HEK293T (cell line): Measurements from ENCODE around the gene TPK1.
"Not testable (repeated sequence)": the region's sequence is repeated elsewhere in the genome, so short reads cannot be mapped to it uniquely, and the experiment has no call there.

Experiments used
- CTCF ChIA-PET: fragments of 350-600 bp; formaldehyde crosslinking; extraction: SDS; loops from one replicate; lab custom pipeline; 2021; ENCODE audit warnings: antibody characterized with exemption, inconsistent platforms; lab: Yijun Ruan, JAX
- POLR2A ChIA-PET: fragments of 350-600 bp; formaldehyde crosslinking; extraction: SDS; loops from one replicate; lab custom pipeline; 2020; ENCODE audit warnings: antibody characterized with exemption, inconsistent platforms; lab: Yijun Ruan, JAX
- DNase-seq: peaks from one replicate; pipeline ENCODE4 v3.0.0; 2012; ENCODE audit warnings: mixed read lengths; ENCODE audit errors: extremely low spot score
- ARNT ChIP-seq: fragments of 450-650 bp; IDR thresholded peaks from 2 replicates; pipeline ENCODE4 v1.6.1; 2017; ENCODE audit warnings: mild to moderate bottlenecking
- BHLHE40 ChIP-seq: fragments of 450-650 bp; IDR thresholded peaks from 2 replicates; pipeline ENCODE4 v1.6.1; 2016; ENCODE audit warnings: mild to moderate bottlenecking, moderate library complexity, borderline replicate concordance
- CTBP1 ChIP-seq: fragments of 450-650 bp; IDR thresholded peaks from 2 replicates; pipeline ENCODE4 v1.6.1; 2016; ENCODE audit warnings: borderline replicate concordance
- ELF4 ChIP-seq: fragments of 450-650 bp; IDR thresholded peaks from 2 replicates; pipeline ENCODE4 v1.6.1; 2017; ENCODE audit warnings: antibody characterized with exemption
- FOXA1 ChIP-seq: fragments of 450-650 bp; IDR thresholded peaks from 2 replicates; pipeline ENCODE4 v1.6.1; 2016; ENCODE audit warnings: mild to moderate bottlenecking
- FOXK2 ChIP-seq: fragments of 450-650 bp; IDR thresholded peaks from 2 replicates; pipeline ENCODE4 v1.6.1; 2016; ENCODE audit warnings: mild to moderate bottlenecking
- FOXM1 ChIP-seq: fragments of 450-650 bp; IDR thresholded peaks from 2 replicates; pipeline ENCODE4 v1.6.1; 2017; ENCODE audit warnings: mild to moderate bottlenecking, borderline replicate concordance
- HDGF ChIP-seq: fragments of 450-650 bp; IDR thresholded peaks from 2 replicates; pipeline ENCODE4 v1.6.1; 2017; ENCODE audit warnings: antibody characterized with exemption, borderline replicate concordance
- L3MBTL2 ChIP-seq: fragments of 450-650 bp; conservative IDR thresholded peaks from 2 replicates; pipeline ENCODE4 v1.6.1; 2016; ENCODE audit warnings: mild to moderate bottlenecking
- LEF1 ChIP-seq: fragments of 450-650 bp; IDR thresholded peaks from 2 replicates; pipeline ENCODE4 v1.6.1; 2017; ENCODE audit warnings: mild to moderate bottlenecking, borderline replicate concordance
- NFRKB ChIP-seq: fragments of 450-650 bp; IDR thresholded peaks from 2 replicates; pipeline ENCODE4 v1.6.1; 2016; ENCODE audit warnings: mild to moderate bottlenecking, moderate library complexity
- SP1 ChIP-seq: fragments of 450-650 bp; IDR thresholded peaks from 2 replicates; pipeline ENCODE4 v1.6.1; 2017
- SUZ12 ChIP-seq: fragments of 450-650 bp; IDR thresholded peaks from 2 replicates; pipeline ENCODE4 v1.6.1; 2016; ENCODE audit warnings: mild to moderate bottlenecking
- TARDBP ChIP-seq: fragments of 450-650 bp; IDR thresholded peaks from 2 replicates; pipeline ENCODE4 v1.6.1; 2016
- ZNF384 ChIP-seq: fragments of 450-650 bp; IDR thresholded peaks from 2 replicates; pipeline ENCODE4 v1.6.1; 2016
- TF ChIP-seq, protein P1 (sequence below): fragments of 450-650 bp; IDR thresholded peaks from 2 replicates; pipeline ENCODE4 v1.6.1; 2016

The TPK1 gene

DNA sequence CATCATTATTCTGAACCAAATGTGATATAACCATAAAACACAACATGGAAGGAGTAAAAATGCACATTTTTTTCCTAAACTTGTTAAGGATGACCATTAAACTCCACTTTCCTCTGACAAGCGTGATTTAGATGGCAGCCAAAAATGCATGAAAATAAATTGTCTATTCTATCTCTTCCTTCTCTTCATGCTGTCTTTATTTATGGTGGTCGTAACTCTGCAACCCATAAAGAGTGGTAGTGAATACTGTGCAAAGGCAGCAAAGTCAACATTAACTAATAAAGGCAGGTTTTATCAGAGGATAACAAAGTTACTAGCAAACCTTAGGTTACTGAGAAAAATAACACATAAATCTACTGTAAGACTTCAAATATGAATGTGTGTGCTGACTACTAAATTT is 106.6 kb downstream of the TPK1 start:
- ChIA-PET CTCF (no interaction called here), POLR2A (no interaction called here)
- no peak for DNase-seq
- no peak for TF ChIP-seq CTBP1
- TF ChIP-seq SUZ12 = no peak
- TF ChIP-seq ARNT = no peak
- TF ChIP-seq L3MBTL2 = no peak
- TF ChIP-seq BHLHE40 = no peak
- TF ChIP-seq, protein P1, sequence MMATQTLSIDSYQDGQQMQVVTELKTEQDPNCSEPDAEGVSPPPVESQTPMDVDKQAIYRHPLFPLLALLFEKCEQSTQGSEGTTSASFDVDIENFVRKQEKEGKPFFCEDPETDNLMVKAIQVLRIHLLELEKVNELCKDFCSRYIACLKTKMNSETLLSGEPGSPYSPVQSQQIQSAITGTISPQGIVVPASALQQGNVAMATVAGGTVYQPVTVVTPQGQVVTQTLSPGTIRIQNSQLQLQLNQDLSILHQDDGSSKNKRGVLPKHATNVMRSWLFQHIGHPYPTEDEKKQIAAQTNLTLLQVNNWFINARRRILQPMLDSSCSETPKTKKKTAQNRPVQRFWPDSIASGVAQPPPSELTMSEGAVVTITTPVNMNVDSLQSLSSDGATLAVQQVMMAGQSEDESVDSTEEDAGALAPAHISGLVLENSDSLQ = no peak
- no peak for TF ChIP-seq LEF1
- no peak for TF ChIP-seq SP1
- TF ChIP-seq FOXA1 = no peak
- no peak for TF ChIP-seq HDGF
- TF ChIP-seq ZNF384 = no peak
- no peak for TF ChIP-seq FOXK2
- no peak for TF ChIP-seq ELF4
- TF ChIP-seq NFRKB = no peak

DNA sequence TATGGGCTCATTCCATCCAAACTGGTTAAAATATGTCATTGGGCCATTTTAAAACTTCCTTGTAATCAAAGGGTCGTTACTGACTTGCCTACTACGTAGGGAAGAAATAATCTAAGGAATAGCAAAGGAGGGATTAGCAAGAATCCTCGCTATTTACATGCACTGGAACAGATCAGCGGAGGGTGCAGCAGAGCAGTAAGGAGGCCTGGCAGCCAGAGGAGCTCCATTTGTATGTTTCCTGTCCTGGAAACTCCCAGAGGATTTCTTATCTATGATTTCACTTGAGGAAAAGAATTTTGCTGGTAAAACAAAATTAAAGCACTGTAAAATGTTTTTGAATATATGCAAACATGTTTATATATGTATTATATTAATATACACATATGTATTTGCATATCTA is 107.3 kb downstream of the TPK1 start:
- no peak for DNase-seq
- CTCF ChIA-PET = interaction anchor here (0.8 kb wide), 1 partner anchor 8 kb away, joined by 3 read pairs; no protein-coding TSS in a partner anchor
- POLR2A ChIA-PET = no interaction called here
- no peak for TF ChIP-seq ELF4
- TF ChIP-seq FOXA1 = no peak
- no peak for TF ChIP-seq ZNF384
- no peak for TF ChIP-seq HDGF
- TF ChIP-seq FOXK2 = no peak
- TF ChIP-seq L3MBTL2 = no peak
- no peak for TF ChIP-seq TARDBP

DNA sequence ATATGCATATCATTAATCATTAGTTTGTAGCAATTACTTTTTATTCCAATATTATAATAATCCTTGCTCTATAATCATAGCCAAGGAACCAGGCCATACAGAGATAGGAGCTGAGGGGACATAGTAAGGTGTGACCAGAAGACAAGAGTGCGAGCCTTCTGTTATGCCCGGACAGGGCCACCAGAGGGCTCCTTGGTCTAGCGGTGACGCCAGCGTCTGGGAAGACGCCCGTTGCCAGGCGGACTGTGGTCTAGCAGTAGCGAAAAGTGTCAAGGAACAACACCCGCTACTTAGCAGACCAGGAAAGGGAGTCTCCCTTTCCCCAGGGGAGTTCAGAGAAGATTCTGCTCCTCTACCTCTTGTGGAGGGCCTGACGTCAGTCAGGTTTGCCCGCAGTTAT is 109.0 kb downstream of the TPK1 start:
- POLR2A ChIA-PET, DNase-seq, CTCF ChIA-PET: not testable (repeated sequence)

DNA sequence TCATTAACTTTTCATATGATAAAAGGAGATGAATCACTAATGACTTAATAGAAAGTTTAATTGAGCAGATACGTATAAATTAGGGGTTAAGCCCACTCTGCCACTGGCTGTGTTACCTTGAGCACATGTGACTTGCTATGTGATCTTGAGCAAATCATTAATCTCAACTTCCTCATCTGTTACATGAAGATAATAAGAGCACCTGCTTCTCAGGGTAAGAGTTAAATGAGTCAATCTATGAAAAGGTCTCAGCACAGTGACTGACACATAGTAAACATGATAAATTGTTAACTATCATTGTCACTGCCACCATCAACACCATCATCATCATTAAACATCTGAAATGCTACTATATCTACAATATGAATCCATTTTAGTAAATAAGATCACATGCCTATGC is 110.8 kb downstream of the TPK1 start:
- no peak for TF ChIP-seq ARNT
- TF ChIP-seq L3MBTL2 = no peak
- no peak for TF ChIP-seq ZNF384
- no peak for TF ChIP-seq BHLHE40
- TF ChIP-seq LEF1 = no peak
- ChIA-PET POLR2A (no interaction called here), CTCF (no interaction called here)
- DNase-seq = no peak

DNA sequence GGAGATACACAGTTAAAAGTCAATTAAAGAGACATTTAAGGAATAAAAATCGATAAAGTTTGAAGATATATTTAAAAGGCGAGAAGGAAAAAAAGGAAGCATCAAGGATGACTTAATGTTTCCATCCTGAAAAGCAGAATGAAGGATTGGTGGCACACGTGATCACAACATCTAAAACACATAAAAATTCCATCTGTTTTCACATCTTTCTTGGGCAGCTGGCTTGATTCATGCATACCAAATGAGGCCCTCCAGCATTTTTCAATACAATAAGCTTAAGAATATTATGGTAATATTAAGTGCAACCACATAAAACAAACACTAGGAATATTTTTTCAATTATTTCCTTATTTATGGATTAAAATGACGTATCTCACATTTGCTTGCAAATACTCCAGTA is 112.6 kb downstream of the TPK1 start:
- CTCF ChIA-PET = no interaction called here
- POLR2A ChIA-PET = no interaction called here

DNA sequence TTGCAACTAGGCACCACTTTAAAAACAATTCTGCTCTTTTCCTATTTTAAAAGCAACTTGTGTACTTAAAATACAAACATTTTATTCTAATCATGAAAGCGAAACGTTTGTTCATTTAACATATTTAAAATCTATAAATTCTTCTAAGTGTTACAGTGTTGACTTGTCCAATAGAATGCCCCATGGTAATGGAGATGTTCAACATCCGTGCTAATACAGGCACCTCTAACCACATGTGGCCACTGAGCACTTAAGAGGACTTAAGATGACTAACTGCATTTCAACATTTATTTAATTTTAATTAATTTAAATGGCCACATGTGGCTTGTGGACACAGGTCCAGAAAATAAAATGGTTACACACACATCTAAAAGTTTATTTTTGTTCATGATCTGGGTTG is 115.1 kb downstream of the TPK1 start:
- CTCF ChIA-PET = no interaction called here
- TF ChIP-seq BHLHE40 (no peak), FOXM1 (no peak), ARNT (no peak), ELF4 (no peak), FOXA1 (no peak)
- POLR2A ChIA-PET = interaction anchor here (0.6 kb wide), 1 partner anchor 147 kb away, joined by 3 read pairs; no protein-coding TSS in a partner anchor
- no peak for DNase-seq

More for the DNA sequence above, 112.6 kb downstream of the TPK1 start:
- no peak for TF ChIP-seq HDGF
- no peak for TF ChIP-seq BHLHE40
- no peak for TF ChIP-seq FOXK2
- TF ChIP-seq ELF4 = no peak
- no peak for TF ChIP-seq FOXM1
- TF ChIP-seq ARNT = no peak
- TF ChIP-seq LEF1 = no peak
- DNase-seq = no peak

DNA sequence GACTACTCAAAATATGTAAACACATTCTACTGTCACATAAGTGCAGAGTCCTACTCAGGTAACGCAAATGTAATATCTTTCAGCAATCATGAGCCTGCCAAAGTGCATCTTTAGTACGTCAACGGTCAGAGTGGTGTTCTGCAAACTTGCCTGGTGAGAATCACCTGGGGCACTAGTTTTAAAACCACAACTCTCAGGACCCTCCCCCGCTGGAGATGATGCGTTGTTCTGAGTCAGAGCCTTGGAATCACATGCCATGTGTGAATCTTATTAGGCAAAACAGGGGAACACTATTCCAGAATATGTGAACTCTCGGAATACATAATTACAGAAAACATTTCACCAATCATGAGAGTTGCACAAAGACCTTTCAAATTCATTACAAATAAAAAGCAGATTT is 115.7 kb downstream of the TPK1 start:
- DNase-seq = no peak
- ChIA-PET POLR2A (no interaction called here), CTCF (no interaction called here)
- TF ChIP-seq L3MBTL2 (no peak), BHLHE40 (no peak), ZNF384 (no peak), NFRKB (no peak), FOXM1 (no peak), TARDBP (no peak), HDGF (no peak), SUZ12 (no peak), LEF1 (no peak), ELF4 (no peak), FOXK2 (no peak), FOXA1 (no peak), SP1 (no peak), ARNT (no peak), CTBP1 (no peak)
- TF ChIP-seq, protein P1 = no peak

DNA sequence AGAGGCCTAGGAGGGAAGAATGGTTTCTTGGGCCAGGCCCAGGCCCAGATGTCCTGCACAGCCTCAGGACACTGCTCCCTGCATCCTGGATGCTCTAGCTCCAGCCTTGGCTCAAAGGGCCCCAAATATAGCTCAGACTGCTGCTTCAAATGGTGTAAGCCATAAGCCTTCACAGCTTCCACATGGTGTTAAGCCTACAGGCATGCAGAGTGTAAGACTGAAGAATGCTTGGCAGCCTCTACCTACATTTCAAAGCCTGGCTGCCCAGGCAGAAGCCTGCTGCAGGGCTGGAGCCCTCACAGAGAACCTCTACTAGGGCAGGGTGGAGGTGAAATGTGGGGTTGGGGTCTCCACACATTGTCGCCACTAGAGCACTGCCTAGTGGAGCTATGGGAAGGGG is 118.1 kb downstream of the TPK1 start:
- CTCF ChIA-PET = no interaction called here
- TF ChIP-seq NFRKB = no peak
- no peak for TF ChIP-seq ZNF384
- no peak for TF ChIP-seq L3MBTL2
- no peak for TF ChIP-seq ARNT
- no peak for TF ChIP-seq FOXK2
- TF ChIP-seq ELF4 = no peak
- TF ChIP-seq HDGF = no peak
- TF ChIP-seq SP1 = no peak
- TF ChIP-seq, protein P1 = no peak
- no peak for TF ChIP-seq LEF1
- no peak for TF ChIP-seq BHLHE40
- no peak for TF ChIP-seq SUZ12
- no peak for TF ChIP-seq TARDBP
- TF ChIP-seq CTBP1 = no peak
- POLR2A ChIA-PET = no interaction called here
- no peak for DNase-seq
